ENCODE data around the gene PTRHD1.
"Not testable (repeated sequence)": the region's sequence is repeated elsewhere in the genome, so short reads cannot be mapped to it uniquely, and the experiment has no call there.

PTRHD1 gene

GRCh38 chr2:24792874-24793760 lies at the start of gene PTRHD1, which contains the start of gene CENPO:
Gene PTRHD1, minus strand, starts transcription at chr2:24793391. Its CDS starts 14 bp downstream, at chr2:24793377.
Gene CENPO, plus strand, starts transcription at chr2:24793425. Its CDS starts 495 bp downstream, at chr2:24793920.
- DNase-seq (ENCODE audit: insufficient read length, low spot score) (peak; percentile 80), FAIRE-seq (peak; percentile 92)

- no peak for DNase-seq (ENCODE audit: insufficient read length, low spot score)
- no peak for FAIRE-seq
Observed at GRCh38 chr2:24842081-24843050, 49.2 kb upstream of the PTRHD1 start.

GRCh38 chr2:24840962-24841945 lies 48.1 kb upstream of the PTRHD1 start:
- DNase-seq (ENCODE audit: insufficient read length, low spot score), result no peak
- no peak for FAIRE-seq

- DNase-seq (ENCODE audit: insufficient read length, low spot score) (no peak), FAIRE-seq (no peak)
Observed at GRCh38 chr2:24840164-24840869, 47.1 kb upstream of the PTRHD1 start.

GRCh38 chr2:24839729-24840128 lies 46.5 kb upstream of the PTRHD1 start:
- DNase-seq (ENCODE audit: insufficient read length, low spot score) (no peak), FAIRE-seq (no peak)

GRCh38 chr2:24838541-24838940 lies 45.4 kb upstream of the PTRHD1 start:
- DNase-seq (ENCODE audit: insufficient read length, low spot score), result no peak
- FAIRE-seq, result no peak

- DNase-seq (ENCODE audit: insufficient read length, low spot score) (no peak), FAIRE-seq (no peak)
Observed at GRCh38 chr2:24837996-24838513, 44.9 kb upstream of the PTRHD1 start.

- FAIRE-seq, result no peak
- DNase-seq (ENCODE audit: insufficient read length, low spot score), result no peak
Observed at GRCh38 chr2:24836706-24837105, 43.5 kb upstream of the PTRHD1 start.

- FAIRE-seq (no peak), DNase-seq (ENCODE audit: insufficient read length, low spot score) (no peak)
Observed at GRCh38 chr2:24836206-24836605, 43.0 kb upstream of the PTRHD1 start.

- not testable (repeated sequence) for FAIRE-seq; DNase-seq (ENCODE audit: insufficient read length, low spot score)
Observed at GRCh38 chr2:24835411-24835810, 42.2 kb upstream of the PTRHD1 start.

- no peak for FAIRE-seq
- DNase-seq (ENCODE audit: insufficient read length, low spot score), result no peak
Observed at GRCh38 chr2:24834733-24835395, 41.7 kb upstream of the PTRHD1 start.

GRCh38 chr2:24833821-24834732 lies 40.9 kb upstream of the PTRHD1 start:
- no peak for DNase-seq (ENCODE audit: insufficient read length, low spot score)
- no peak for FAIRE-seq

- DNase-seq (ENCODE audit: insufficient read length, low spot score), result no peak
- no peak for FAIRE-seq
Observed at GRCh38 chr2:24832931-24833701, 39.9 kb upstream of the PTRHD1 start.

GRCh38 chr2:24832521-24832920 lies 39.3 kb upstream of the PTRHD1 start:
- no peak for FAIRE-seq
- DNase-seq (ENCODE audit: insufficient read length, low spot score), result no peak

- DNase-seq (ENCODE audit: insufficient read length, low spot score) (no peak), FAIRE-seq (no peak)
Observed at GRCh38 chr2:24832073-24832461, 38.9 kb upstream of the PTRHD1 start.

GRCh38 chr2:24831221-24832072 lies 38.3 kb upstream of the PTRHD1 start:
- FAIRE-seq, result no peak
- no peak for DNase-seq (ENCODE audit: insufficient read length, low spot score)
